ENCODE results near the gene KLHL13.
"Not testable (repeated sequence)": the region's sequence is repeated elsewhere in the genome, so short reads cannot be mapped to it uniquely, and the experiment has no call there.

The KLHL13 gene, protein sequence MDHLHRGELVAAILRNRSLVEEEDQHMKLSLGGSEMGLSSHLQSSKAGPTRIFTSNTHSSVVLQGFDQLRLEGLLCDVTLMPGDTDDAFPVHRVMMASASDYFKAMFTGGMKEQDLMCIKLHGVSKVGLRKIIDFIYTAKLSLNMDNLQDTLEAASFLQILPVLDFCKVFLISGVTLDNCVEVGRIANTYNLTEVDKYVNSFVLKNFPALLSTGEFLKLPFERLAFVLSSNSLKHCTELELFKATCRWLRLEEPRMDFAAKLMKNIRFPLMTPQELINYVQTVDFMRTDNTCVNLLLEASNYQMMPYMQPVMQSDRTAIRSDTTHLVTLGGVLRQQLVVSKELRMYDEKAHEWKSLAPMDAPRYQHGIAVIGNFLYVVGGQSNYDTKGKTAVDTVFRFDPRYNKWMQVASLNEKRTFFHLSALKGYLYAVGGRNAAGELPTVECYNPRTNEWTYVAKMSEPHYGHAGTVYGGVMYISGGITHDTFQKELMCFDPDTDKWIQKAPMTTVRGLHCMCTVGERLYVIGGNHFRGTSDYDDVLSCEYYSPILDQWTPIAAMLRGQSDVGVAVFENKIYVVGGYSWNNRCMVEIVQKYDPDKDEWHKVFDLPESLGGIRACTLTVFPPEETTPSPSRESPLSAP

DNA sequence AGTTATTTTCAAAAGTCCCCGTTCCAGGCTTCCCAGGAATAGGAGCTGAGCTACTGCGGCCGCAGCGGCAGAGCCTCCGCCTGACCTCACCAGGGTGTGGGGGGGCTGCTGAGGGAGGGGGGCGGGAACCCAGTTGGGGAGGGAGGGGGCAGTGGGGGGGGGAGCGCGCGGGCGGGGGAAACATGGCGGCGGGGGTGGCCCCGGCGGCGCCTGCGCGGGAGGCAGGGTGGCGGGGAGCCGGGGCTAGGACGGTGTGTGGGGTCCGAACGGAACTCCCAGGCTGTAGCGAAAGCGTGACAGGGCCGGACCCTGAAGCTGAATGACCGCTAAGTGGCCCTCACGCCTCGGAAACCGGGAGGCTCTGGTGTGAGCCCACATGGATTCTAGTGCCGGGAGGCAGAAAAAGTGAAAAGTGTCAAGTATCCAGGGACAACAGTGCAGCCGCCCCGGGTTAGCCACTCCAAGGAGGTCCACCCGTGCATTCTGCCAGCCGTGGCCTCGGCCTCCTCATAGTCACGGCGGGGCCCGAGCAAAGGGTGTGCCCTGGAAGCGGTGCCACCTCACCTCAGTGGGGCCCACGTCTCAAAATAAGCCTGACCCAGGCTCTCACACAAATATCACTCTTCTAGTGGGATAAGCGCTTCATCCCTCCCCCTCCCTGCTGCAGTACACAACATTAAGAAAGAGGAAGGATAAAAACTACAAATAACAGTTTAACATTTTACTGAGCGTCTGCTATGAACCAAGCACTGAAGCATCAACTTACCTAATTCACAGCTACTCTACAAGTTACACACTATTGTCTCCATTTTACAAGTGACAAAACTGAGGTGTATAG lies at the start of gene KLHL13:
Gene KLHL13 (minus strand): TSS at position 98 of the 838 bp plus-strand sequence. CDS start 88,337 bp downstream, outside the sequence.
- DNase-seq = no peak

GRCh38 chrX:118164138-118164537 lies 47.5 kb upstream of the KLHL13 start:
- no peak for DNase-seq

DNA sequence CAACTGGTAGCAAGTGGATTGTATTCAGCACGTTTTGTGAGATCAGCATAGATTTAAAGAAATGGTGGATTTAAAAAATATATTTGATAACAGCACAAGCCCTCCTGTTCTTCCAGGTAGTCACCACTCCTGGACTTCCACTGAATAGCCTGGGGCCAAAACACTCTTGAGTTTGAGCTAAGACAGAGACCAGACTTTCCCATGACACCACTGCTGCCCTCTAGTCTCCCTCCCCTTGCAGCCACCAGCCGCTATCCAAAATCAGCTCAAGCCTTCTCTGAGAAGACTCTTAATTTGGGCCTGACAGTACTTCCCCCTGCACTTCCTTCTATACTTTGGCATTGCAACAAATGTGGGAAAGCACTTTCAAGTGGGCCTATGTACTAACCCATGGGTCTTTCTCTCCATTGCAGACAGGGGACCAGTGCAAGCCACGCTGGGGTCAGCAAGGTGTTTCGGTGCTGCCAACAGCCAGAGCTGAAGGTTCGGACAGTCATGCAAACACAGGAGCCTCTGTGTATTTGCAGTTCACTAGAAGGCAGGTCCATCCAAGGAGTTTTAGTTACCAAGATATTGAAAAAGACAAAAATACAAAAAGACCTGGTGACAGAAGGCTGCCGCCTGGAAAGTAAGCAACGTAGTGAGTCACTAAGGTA lies 40.5 kb upstream of the KLHL13 start:
- DNase-seq = no peak

GRCh38 chrX:118156254-118156952 lies 39.8 kb upstream of the KLHL13 start:
- no peak for DNase-seq

DNA sequence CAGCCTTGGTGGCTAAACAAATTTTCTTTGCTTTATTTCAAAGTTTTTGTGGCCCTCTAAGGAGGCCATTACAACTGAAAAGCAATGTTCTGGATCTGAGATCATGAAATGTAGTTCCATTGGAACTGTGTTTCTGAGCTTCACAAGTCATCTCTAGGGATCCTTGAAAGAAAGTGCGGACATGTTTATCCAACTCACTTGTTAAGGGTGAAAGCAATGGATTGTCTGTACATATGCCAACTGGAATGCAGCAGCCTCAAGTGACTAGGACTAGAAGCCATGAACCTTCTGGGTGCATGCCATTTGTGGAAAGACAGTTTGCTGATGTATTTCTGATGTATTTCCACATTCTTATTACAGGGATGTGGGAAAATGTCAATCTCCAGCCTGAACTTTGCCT lies 36.7 kb upstream of the KLHL13 start:
- no peak for DNase-seq

GRCh38 chrX:118152721-118153120 lies 36.1 kb upstream of the KLHL13 start:
- no peak for DNase-seq

GRCh38 chrX:118148737-118149136 lies 32.1 kb upstream of the KLHL13 start:
- no peak for DNase-seq

GRCh38 chrX:118147771-118148170 lies 31.2 kb upstream of the KLHL13 start:
- DNase-seq = not testable (repeated sequence)

DNA sequence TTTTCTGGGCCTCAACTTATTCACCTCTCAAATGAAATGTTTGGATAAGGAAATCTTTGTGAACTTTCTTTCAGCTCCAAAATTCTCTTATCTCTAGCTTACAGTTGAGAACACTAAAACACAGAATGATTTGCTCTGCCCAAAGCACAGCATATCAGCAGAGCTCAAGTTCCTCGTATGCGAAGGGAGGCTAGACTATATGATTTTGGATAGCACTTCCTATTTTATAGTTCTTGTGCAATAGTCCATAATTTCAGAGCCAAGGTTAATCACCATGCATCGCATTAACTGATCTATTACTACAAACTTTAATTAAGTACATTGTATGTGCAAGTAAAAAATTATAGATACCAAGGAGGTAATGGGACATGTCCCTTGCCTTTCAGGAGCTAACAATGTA lies 27.0 kb upstream of the KLHL13 start:
- DNase-seq = no peak

- no peak for DNase-seq
Observed at GRCh38 chrX:118131336-118131735, 14.7 kb upstream of the KLHL13 start.

DNA sequence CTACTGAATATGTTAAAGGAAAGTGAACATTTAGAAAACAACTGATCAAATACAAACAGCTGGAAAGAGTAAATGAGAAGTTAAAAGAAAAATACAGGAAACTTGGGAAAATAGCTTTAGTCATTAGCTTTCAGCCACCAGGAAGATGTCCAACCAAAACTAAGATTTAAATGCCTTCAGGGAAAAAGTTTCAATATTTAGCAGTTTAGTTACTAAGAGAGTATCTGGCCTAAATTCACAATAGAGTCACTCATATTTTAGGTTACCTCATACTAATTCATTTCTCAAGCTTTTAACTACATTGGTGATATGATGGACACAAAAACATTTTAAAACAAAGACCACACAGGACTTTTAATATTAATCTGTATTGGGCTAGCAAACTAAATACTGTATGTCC lies 13.1 kb upstream of the KLHL13 start:
- no peak for DNase-seq

- no peak for DNase-seq
Observed at GRCh38 chrX:118128724-118129123, 12.1 kb upstream of the KLHL13 start.

GRCh38 chrX:118126286-118126685 lies 9.7 kb upstream of the KLHL13 start:
- DNase-seq = no peak

DNA sequence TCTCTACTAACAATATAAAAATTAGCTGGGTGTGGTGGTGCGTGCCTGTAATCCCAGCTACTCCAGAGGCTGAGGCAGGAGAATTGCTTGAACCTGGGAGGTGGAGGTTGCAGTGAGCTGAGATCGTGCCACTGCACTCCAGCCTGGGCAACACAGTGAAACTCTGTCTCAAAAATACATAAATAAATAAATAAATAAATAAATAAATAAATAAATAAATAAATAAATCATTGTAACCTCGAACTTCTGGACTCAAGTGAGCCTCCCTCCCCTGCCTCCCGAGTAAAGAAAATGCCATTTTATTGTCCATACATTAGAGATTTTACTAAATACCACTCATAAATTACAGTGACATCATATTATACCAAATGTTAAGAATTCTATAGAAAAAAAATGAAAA lies 7.6 kb upstream of the KLHL13 start:
- DNase-seq = not testable (repeated sequence)

DNA sequence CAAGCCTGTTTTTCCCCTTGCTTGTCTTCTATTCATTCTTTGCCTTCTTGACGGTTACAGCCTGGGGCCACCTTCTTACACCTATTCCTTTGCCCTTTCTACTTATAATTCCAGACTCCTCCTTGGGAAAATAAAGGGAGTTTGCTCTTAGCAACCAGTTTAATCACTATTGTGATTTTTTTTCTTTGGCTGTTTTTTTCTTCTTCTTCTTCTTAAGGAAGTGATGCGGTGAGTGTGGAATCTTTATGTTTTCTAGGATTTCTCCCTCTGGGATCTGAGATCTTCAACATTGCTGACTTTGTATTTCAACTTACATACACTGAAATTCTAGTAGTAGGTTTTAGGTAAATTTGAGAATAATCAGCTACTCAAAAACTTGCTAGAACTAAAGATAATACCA lies 1.1 kb upstream of the KLHL13 start:
- no peak for DNase-seq

DNA sequence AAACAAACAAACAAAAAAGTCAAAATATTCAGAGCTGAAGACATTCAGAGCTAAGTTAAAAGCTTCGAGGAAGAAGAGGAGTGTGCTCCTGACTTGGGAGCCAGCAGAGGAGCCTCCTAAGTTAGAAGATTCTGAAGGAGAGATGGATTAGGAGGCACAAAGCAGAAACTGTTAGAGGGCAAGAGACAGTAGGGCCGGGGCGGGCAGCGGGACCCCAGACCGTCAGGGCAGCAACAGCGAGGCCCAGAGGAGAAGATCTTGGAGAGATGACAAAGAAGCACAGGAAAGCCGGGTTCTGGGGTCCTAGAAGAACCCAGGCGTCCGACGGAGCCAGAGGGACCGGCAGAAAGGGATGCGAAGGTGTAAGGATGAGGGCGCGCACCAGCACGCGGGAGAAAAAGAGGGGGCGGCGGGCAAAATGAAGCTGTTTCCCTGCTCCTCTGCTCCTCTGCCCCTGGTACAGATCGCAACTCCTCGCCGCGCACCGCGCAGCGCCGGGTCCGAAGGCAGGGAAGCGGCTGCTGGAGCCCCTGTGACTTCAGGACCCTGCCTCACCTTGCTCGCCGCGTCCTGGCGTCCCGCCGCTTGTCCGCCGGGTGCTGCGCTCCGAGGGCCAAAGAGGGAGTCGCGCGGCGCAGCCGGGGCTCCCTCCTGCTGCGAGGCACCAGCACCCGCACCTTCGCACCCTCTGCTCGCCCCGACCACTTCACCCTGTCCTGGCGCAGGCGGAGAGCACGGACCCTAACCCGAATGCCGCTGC lies 477 bp downstream of the KLHL13 start:
- DNase-seq = no peak

GRCh38 chrX:118114971-118115370 lies 1.6 kb downstream of the KLHL13 start:
- no peak for DNase-seq

- no peak for DNase-seq
Observed at GRCh38 chrX:118109065-118109464, 7.5 kb downstream of the KLHL13 start.

GRCh38 chrX:118108304-118108703 lies 8.3 kb downstream of the KLHL13 start:
- no peak for DNase-seq

DNA sequence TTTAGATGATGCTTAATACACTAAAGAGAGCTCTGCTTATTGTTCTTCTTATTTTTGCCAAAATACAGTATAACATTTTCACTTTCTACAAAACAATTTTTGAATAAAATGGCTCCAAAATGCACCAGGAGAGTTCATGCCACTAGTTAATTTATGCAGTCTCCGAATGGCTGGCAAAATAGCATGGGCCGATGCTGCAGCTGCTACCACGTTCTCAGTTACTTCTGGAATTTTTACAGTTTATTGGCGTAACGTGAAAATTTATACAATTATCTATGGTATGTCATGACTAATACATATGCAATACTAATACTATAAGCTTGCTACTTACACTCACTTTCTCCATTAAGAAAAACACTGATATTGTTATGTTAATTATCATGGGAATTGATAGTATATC lies 16.5 kb downstream of the KLHL13 start:
- no peak for DNase-seq

- DNase-seq = no peak
Observed at GRCh38 chrX:118088084-118088483, 28.5 kb downstream of the KLHL13 start.

- DNase-seq = no peak
Observed at GRCh38 chrX:118074196-118074595, 42.4 kb downstream of the KLHL13 start.
